Measurements from ENCODE around the gene EFNA1.

EFNA1 gene

GRCh38 chr1:155175281-155175926 is 47.7 kb downstream of the EFNA1 start:
- ATAC-seq (replicated peaks) (no peak), DNase-seq (no peak)
- Mint-ChIP-seq H3K4me3 (no peak overlapping the region), H3K27me3 (peaks cover 0 to 5% of the 10 kb centered on the region in 2 donors), H3K9me3 (no peaks in the 10 kb centered on the region), H3K4me1 (peaks cover 33 to 54% of the 10 kb centered on the region in 2 donors), H3K27ac (no peak overlapping the region), H3K36me3 (peaks cover 10 to 21% of the 10 kb centered on the region in 2 donors)

- Mint-ChIP-seq H3K9me3 (no peaks in the 10 kb centered on the region), H3K4me3 (no peak overlapping the region), H3K4me1 (peaks cover 33 to 54% of the 10 kb centered on the region in 2 donors), H3K27me3 (peaks cover 0 to 5% of the 10 kb centered on the region in 2 donors), H3K27ac (no peak overlapping the region), H3K36me3 (peaks cover 9 to 19% of the 10 kb centered on the region in 2 donors)
- DNase-seq: no peak
- ATAC-seq (replicated peaks): no peak
These were observed 48.3 kb downstream of the EFNA1 start for GRCh38 chr1:155175927-155176371.

GRCh38 chr1:155176544-155177071 is 48.9 kb downstream of the EFNA1 start:
- DNase-seq (peak; percentile 67), ATAC-seq (replicated peaks) (peak; percentile 49 to 52)
- Mint-ChIP-seq H3K36me3 (peaks cover 10 to 19% of the 10 kb centered on the region in 2 donors), H3K9me3 (no peaks in the 10 kb centered on the region), H3K27ac (no peak overlapping the region), H3K27me3 (peaks cover 0 to 5% of the 10 kb centered on the region in 2 donors), H3K4me3 (no peak overlapping the region), H3K4me1 (peaks cover 33 to 48% of the 10 kb centered on the region in 2 donors)

GRCh38 chr1:155177192-155177917 is 49.7 kb downstream of the EFNA1 start:
- Mint-ChIP-seq H3K36me3 (peaks cover 12 to 15% of the 10 kb centered on the region in 2 donors), H3K27ac (no peak overlapping the region), H3K4me1 (peaks cover 29 to 40% of the 10 kb centered on the region in 2 donors), H3K4me3 (no peak overlapping the region), H3K9me3 (no peaks in the 10 kb centered on the region), H3K27me3 (peaks cover 0 to 5% of the 10 kb centered on the region in 2 donors)
- DNase-seq (no peak), ATAC-seq (replicated peaks) (no peak)

GRCh38 chr1:155177918-155178281 is 50.2 kb downstream of the EFNA1 start:
- ATAC-seq (replicated peaks) (no peak), DNase-seq (no peak)
- Mint-ChIP-seq H3K36me3 (peaks cover 12 to 15% of the 10 kb centered on the region in 2 donors), H3K4me3 (no peak overlapping the region), H3K27me3 (peaks cover 0 to 5% of the 10 kb centered on the region in 2 donors), H3K27ac (no peak overlapping the region), H3K9me3 (no peaks in the 10 kb centered on the region), H3K4me1 (peaks cover 27 to 35% of the 10 kb centered on the region in 2 donors)

- no peaks in the 10 kb centered on the region for H3K9me3 Mint-ChIP-seq
- ATAC-seq (replicated peaks): no peak
- H3K4me3 Mint-ChIP-seq: no peak overlapping the region
- H3K27ac Mint-ChIP-seq: no peak overlapping the region
- peaks cover 9 to 15% of the 10 kb centered on the region in 2 donors for H3K36me3 Mint-ChIP-seq
- H3K4me1 Mint-ChIP-seq: peaks cover 25 to 29% of the 10 kb centered on the region in 2 donors
- peaks cover 0 to 5% of the 10 kb centered on the region in 2 donors for H3K27me3 Mint-ChIP-seq
- no peak for DNase-seq
These were observed 50.9 kb downstream of the EFNA1 start for GRCh38 chr1:155178441-155179111.

GRCh38 chr1:155179112-155180031 is 51.7 kb downstream of the EFNA1 start:
- H3K36me3 Mint-ChIP-seq: peaks cover 11 to 15% of the 10 kb centered on the region in 2 donors
- DNase-seq: no peak
- no peak overlapping the region for H3K4me3 Mint-ChIP-seq
- no peak for ATAC-seq (replicated peaks)
- H3K27me3 Mint-ChIP-seq: no peaks in the 10 kb centered on the region
- H3K27ac Mint-ChIP-seq: no peak overlapping the region
- H3K9me3 Mint-ChIP-seq: no peaks in the 10 kb centered on the region
- peaks cover 23 to 25% of the 10 kb centered on the region in 2 donors for H3K4me1 Mint-ChIP-seq

GRCh38 chr1:155181371-155182051 is 53.8 kb downstream of the EFNA1 start:
- no peaks in the 10 kb centered on the region for H3K27me3 Mint-ChIP-seq

GRCh38 chr1:155182052-155182550 is 54.4 kb downstream of the EFNA1 start:
- Mint-ChIP-seq H3K36me3 (peaks cover 11 to 15% of the 10 kb centered on the region in 2 donors), H3K9me3 (no peaks in the 10 kb centered on the region), H3K4me3 (no peak overlapping the region), H3K27me3 (no peaks in the 10 kb centered on the region), H3K27ac (no peak overlapping the region), H3K4me1 (peaks cover 25 to 27% of the 10 kb centered on the region in 2 donors)
- DNase-seq (no peak), ATAC-seq (replicated peaks) (no peak)

More at GRCh38 chr1:155181371-155182051, 53.8 kb downstream of the EFNA1 start:
- H3K36me3 Mint-ChIP-seq: peaks cover 11 to 15% of the 10 kb centered on the region in 2 donors
- H3K4me1 Mint-ChIP-seq: peaks cover 31% of the 10 kb centered on the region in 2 donors
- ATAC-seq (replicated peaks) (no peak), DNase-seq (no peak)
- H3K27ac Mint-ChIP-seq: no peak overlapping the region
- no peak overlapping the region for H3K4me3 Mint-ChIP-seq
- no peaks in the 10 kb centered on the region for H3K9me3 Mint-ChIP-seq

- DNase-seq: no peak
- Mint-ChIP-seq H3K27me3 (no peaks in the 10 kb centered on the region), H3K27ac (no peak overlapping the region), H3K36me3 (peaks cover 7 to 9% of the 10 kb centered on the region in 2 donors), H3K9me3 (no peaks in the 10 kb centered on the region), H3K4me1 (peaks cover 23 to 28% of the 10 kb centered on the region in 2 donors), H3K4me3 (no peak overlapping the region)
- no peak for ATAC-seq (replicated peaks)
These were observed 56.1 kb downstream of the EFNA1 start for GRCh38 chr1:155183775-155184221.

- peaks cover 23 to 26% of the 10 kb centered on the region in 2 donors for H3K4me1 Mint-ChIP-seq
- ATAC-seq (replicated peaks) (no peak), DNase-seq (no peak)
- H3K27ac Mint-ChIP-seq: peak overlapping the region; percentile 83
- no peaks in the 10 kb centered on the region for H3K9me3 Mint-ChIP-seq
- H3K36me3 Mint-ChIP-seq: peaks cover 3 to 5% of the 10 kb centered on the region in 2 donors
- no peak overlapping the region for H3K4me3 Mint-ChIP-seq
- H3K27me3 Mint-ChIP-seq: no peaks in the 10 kb centered on the region
These were observed 56.7 kb downstream of the EFNA1 start for GRCh38 chr1:155184351-155184811.

All from stimulated activated naive B cell treated with anti-CD40 and anti-IgM and Interleukin-4, amounts not matched to agents 10 μg/mL and 1 μg/mL and 100 μg/mL, for 72 hours (primary cell).